ENCODE data around the gene CHID1.

CHID1 gene

GRCh38 chr11:905952-906351 is 4.7 kb downstream of the CHID1 start:
- H3K36me3 Mint-ChIP-seq: peaks cover 44% of the 10 kb centered on the region
- H3K4me1 Mint-ChIP-seq: peaks cover 26% of the 10 kb centered on the region
- H3K27ac Mint-ChIP-seq: no peak overlapping the region
- H3K4me3 Mint-ChIP-seq: no peak overlapping the region
- no peak for ATAC-seq
- no peaks in the 10 kb centered on the region for H3K27me3 Mint-ChIP-seq
- H3K9me3 Mint-ChIP-seq: no peaks in the 10 kb centered on the region

- no peak for ATAC-seq
- Mint-ChIP-seq H3K4me1 (peaks cover 23% of the 10 kb centered on the region), H3K27ac (no peak overlapping the region), H3K4me3 (no peak overlapping the region), H3K9me3 (no peaks in the 10 kb centered on the region), H3K36me3 (peaks cover 58% of the 10 kb centered on the region), H3K27me3 (no peaks in the 10 kb centered on the region)
These were observed 6.2 kb downstream of the CHID1 start for GRCh38 chr11:904380-904779.

GRCh38 chr11:901452-902061 is 9.1 kb downstream of the CHID1 start:
- Mint-ChIP-seq H3K27me3 (no peaks in the 10 kb centered on the region), H3K4me1 (no peaks in the 10 kb centered on the region), H3K4me3 (no peak overlapping the region), H3K9me3 (no peaks in the 10 kb centered on the region), H3K36me3 (peaks cover 61% of the 10 kb centered on the region), H3K27ac (no peak overlapping the region)
- no peak for ATAC-seq

GRCh38 chr11:900545-900944 is 10.1 kb downstream of the CHID1 start:
- no peak overlapping the region for H3K27ac Mint-ChIP-seq
- H3K36me3 Mint-ChIP-seq: peaks cover 61% of the 10 kb centered on the region
- H3K4me3 Mint-ChIP-seq: no peak overlapping the region
- H3K27me3 Mint-ChIP-seq: no peaks in the 10 kb centered on the region
- ATAC-seq: no peak
- H3K4me1 Mint-ChIP-seq: no peaks in the 10 kb centered on the region
- H3K9me3 Mint-ChIP-seq: no peaks in the 10 kb centered on the region

GRCh38 chr11:899724-900123 is 10.9 kb downstream of the CHID1 start:
- Mint-ChIP-seq H3K4me3 (no peak overlapping the region), H3K36me3 (peaks cover 58% of the 10 kb centered on the region), H3K4me1 (no peaks in the 10 kb centered on the region), H3K9me3 (no peaks in the 10 kb centered on the region), H3K27me3 (no peaks in the 10 kb centered on the region), H3K27ac (no peak overlapping the region)
- ATAC-seq: no peak

- H3K27ac Mint-ChIP-seq: no peak overlapping the region
- H3K27me3 Mint-ChIP-seq: no peaks in the 10 kb centered on the region
- H3K4me3 Mint-ChIP-seq: no peak overlapping the region
- H3K9me3 Mint-ChIP-seq: no peaks in the 10 kb centered on the region
- H3K36me3 Mint-ChIP-seq: peaks cover 48% of the 10 kb centered on the region
- no peaks in the 10 kb centered on the region for H3K4me1 Mint-ChIP-seq
- no peak for ATAC-seq
These were observed 11.9 kb downstream of the CHID1 start for GRCh38 chr11:898540-899190.

- no peak for ATAC-seq
- peaks cover 42% of the 10 kb centered on the region for H3K36me3 Mint-ChIP-seq
- no peaks in the 10 kb centered on the region for H3K4me1 Mint-ChIP-seq
- no peaks in the 10 kb centered on the region for H3K27me3 Mint-ChIP-seq
- no peak overlapping the region for H3K27ac Mint-ChIP-seq
- no peak overlapping the region for H3K4me3 Mint-ChIP-seq
- no peaks in the 10 kb centered on the region for H3K9me3 Mint-ChIP-seq
These were observed 12.5 kb downstream of the CHID1 start for GRCh38 chr11:898143-898511.

GRCh38 chr11:897253-898142 is 13.1 kb downstream of the CHID1 start:
- no peak overlapping the region for H3K27ac Mint-ChIP-seq
- H3K4me1 Mint-ChIP-seq: no peaks in the 10 kb centered on the region
- no peaks in the 10 kb centered on the region for H3K9me3 Mint-ChIP-seq
- peaks cover 36% of the 10 kb centered on the region for H3K36me3 Mint-ChIP-seq
- no peaks in the 10 kb centered on the region for H3K27me3 Mint-ChIP-seq
- no peak overlapping the region for H3K4me3 Mint-ChIP-seq
- no peak for ATAC-seq

GRCh38 chr11:895331-896110 is 15.1 kb downstream of the CHID1 start:
- no peak overlapping the region for H3K4me3 Mint-ChIP-seq
- H3K4me1 Mint-ChIP-seq: no peaks in the 10 kb centered on the region
- no peak for ATAC-seq
- H3K36me3 Mint-ChIP-seq: peaks cover 16% of the 10 kb centered on the region
- H3K9me3 Mint-ChIP-seq: no peaks in the 10 kb centered on the region
- no peaks in the 10 kb centered on the region for H3K27me3 Mint-ChIP-seq
- H3K27ac Mint-ChIP-seq: no peak overlapping the region

- ATAC-seq: no peak
- H3K36me3 Mint-ChIP-seq: peaks cover 12% of the 10 kb centered on the region
- H3K4me3 Mint-ChIP-seq: no peak overlapping the region
- no peaks in the 10 kb centered on the region for H3K27me3 Mint-ChIP-seq
- H3K4me1 Mint-ChIP-seq: no peaks in the 10 kb centered on the region
- H3K9me3 Mint-ChIP-seq: no peaks in the 10 kb centered on the region
- H3K27ac Mint-ChIP-seq: no peak overlapping the region
These were observed 15.9 kb downstream of the CHID1 start for GRCh38 chr11:894575-895201.

- Mint-ChIP-seq H3K27ac (no peak overlapping the region), H3K4me3 (no peak overlapping the region), H3K9me3 (no peaks in the 10 kb centered on the region), H3K4me1 (no peaks in the 10 kb centered on the region), H3K36me3 (peaks cover 16% of the 10 kb centered on the region), H3K27me3 (no peaks in the 10 kb centered on the region)
- ATAC-seq: no peak
These were observed 17.5 kb downstream of the CHID1 start for GRCh38 chr11:893008-893654.

- no peaks in the 10 kb centered on the region for H3K9me3 Mint-ChIP-seq
- H3K4me1 Mint-ChIP-seq: no peaks in the 10 kb centered on the region
- H3K27ac Mint-ChIP-seq: no peak overlapping the region
- no peaks in the 10 kb centered on the region for H3K27me3 Mint-ChIP-seq
- H3K36me3 Mint-ChIP-seq: peaks cover 32% of the 10 kb centered on the region
- ATAC-seq: no peak
- no peak overlapping the region for H3K4me3 Mint-ChIP-seq
These were observed 19.6 kb downstream of the CHID1 start for GRCh38 chr11:890794-891540.

GRCh38 chr11:889687-890475 is 20.7 kb downstream of the CHID1 start:
- Mint-ChIP-seq H3K4me3 (no peak overlapping the region), H3K27me3 (no peaks in the 10 kb centered on the region), H3K36me3 (peaks cover 37% of the 10 kb centered on the region), H3K27ac (no peak overlapping the region), H3K9me3 (no peaks in the 10 kb centered on the region), H3K4me1 (no peaks in the 10 kb centered on the region)
- ATAC-seq: no peak
